Duodenal mucosa (tissue), 2 donors: Measurements from ENCODE around the gene CCL18.
"Not testable (repeated sequence)": the region's sequence is repeated elsewhere in the genome, so short reads cannot be mapped to it uniquely, and the experiment has no call there.

Source experiments
- H3K27ac ChIP-seq: one replicate; pipeline ENCODE4 v1.7.0; 2013; ENCODE audit warnings: low read depth, low read length
- H3K27me3 ChIP-seq, 2 donors: one replicate each; pipeline ENCODE4 v1.7.0; 2013; ENCODE audit warnings: low read length in 2 of 2, control low read depth in 1 of 2; ENCODE audit not compliant: insufficient read depth in 2 of 2, control insufficient read depth in 1 of 2
- H3K36me3 ChIP-seq, 2 donors: one replicate each; pipeline ENCODE4 v1.7.0; 2013; ENCODE audit warnings: low read length in 2 of 2, control low read depth in 1 of 2; ENCODE audit not compliant: insufficient read depth in 2 of 2, control insufficient read depth in 1 of 2
- H3K4me1 ChIP-seq, 2 donors: one replicate each; pipeline ENCODE4 v1.7.0; 2013; ENCODE audit warnings: low read length in 2 of 2, control low read depth in 1 of 2; ENCODE audit not compliant: insufficient read depth in 2 of 2, control insufficient read depth in 1 of 2
- H3K4me3 ChIP-seq, 2 donors: one replicate each; pipeline ENCODE4 v1.7.0; 2013; ENCODE audit warnings: low read length in 2 of 2, low read depth in 1 of 2
- H3K9ac ChIP-seq, 2 donors: one replicate each; pipeline ENCODE4 v1.7.0; 2013; ENCODE audit warnings: low read length in 2 of 2, low read depth in 1 of 2
- H3K9me3 ChIP-seq, 2 donors: one replicate each; pipeline ENCODE4 v1.7.0; 2013; ENCODE audit warnings: low read length in 2 of 2, control low read depth in 1 of 2; ENCODE audit not compliant: control insufficient read depth in 1 of 2

The CCL18 gene

DNA sequence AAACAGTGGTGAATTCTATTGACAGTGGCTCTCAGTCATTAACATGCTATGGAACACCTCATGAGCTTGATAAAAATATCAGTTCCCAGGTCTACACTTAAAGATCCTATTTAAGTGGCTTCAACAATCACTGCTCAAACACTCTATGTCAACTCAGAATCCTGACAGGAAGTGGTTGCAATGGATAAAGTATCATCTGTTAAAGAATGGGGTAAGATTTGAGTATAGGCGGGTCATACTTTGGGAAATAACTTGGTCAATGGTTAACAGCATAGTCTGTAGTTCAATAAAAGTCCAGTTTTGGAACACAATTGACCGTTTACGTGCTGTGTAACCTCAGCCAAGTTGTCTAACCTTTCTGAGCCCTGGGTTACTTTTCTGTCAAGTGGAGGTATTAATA, 23.4 kb downstream of the CCL18 start:
- not testable (repeated sequence) for H3K36me3 ChIP-seq, H3K27ac ChIP-seq, H3K4me3 ChIP-seq, H3K9me3 ChIP-seq, H3K27me3 ChIP-seq, H3K9ac ChIP-seq
- H3K4me1 ChIP-seq: peaks cover 0 to 12% of the 10 kb centered on the region in 2 donors

DNA sequence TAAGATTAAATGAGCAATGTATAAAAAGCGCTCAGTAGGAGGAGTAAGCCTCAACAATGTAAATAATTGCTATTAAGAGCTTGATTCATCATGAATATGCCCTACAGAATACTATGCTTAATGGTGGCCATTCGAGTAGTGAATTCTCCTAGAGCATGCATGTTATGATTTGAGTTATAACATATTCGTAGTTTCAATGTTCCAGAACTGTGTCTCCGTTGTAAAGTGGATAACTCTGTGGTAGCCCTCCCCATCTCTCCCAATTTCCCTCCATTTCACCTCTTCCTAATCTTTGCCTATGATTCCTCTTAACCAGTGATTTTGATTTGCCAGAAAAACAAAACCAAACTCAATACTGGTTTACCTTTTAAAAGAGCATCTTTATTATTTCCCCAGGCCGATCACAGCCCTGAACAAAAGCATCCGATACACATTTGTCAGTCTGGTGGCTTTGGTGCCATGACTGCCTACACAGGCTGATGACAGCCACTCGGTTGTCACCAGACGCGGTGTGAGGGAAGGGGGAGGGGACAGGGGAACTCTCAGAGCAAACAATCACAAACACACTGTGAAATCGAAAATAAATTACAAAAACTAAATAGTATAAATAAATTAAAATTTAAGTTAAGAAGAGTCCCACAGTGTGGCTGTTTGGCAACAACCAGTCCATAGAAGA, 24.0 kb downstream of the CCL18 start:
- H3K4me1 ChIP-seq: peaks cover 0 to 12% of the 10 kb centered on the region in 2 donors
- H3K27me3 ChIP-seq, H3K4me3 ChIP-seq, H3K36me3 ChIP-seq, H3K27ac ChIP-seq, H3K9me3 ChIP-seq, H3K9ac ChIP-seq: not testable (repeated sequence)

DNA sequence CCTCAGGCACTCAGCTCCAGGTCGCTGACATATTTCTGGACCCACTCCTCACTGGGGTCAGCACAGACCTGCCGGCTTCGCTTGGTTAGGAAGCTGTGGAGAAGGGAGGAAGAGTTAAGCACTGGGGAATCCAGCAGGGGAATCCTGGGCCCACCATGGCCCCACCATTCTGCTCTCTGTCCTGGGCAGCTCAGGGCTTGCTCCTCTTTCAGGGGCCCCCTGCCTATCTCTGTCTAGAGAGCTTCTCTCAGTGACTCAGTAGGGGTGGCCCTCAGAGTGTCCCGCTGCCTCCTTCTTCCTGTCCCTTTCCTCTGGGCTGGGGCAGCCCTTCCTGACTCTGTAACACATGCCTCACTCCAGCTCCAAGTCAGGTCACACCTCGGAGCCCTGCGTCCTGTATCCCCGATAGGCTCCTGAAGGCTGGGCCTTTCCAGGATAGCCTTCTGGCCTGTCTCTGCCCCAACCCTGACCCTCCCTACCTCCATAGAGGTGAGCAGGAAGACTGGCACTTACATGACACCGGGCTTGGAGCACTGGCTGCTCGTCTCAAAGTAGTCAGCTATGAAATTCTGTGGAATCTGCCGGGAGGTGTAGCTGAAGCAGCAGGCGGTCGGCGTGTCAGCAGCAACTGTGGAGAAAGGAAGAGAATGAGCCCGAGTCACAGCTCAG, 24.7 kb downstream of the CCL18 start:
- no peaks in the 10 kb centered on the region for H3K36me3 ChIP-seq
- H3K27ac ChIP-seq: no peak overlapping the region
- H3K4me1 ChIP-seq: peaks cover 0 to 12% of the 10 kb centered on the region in 2 donors
- no peak overlapping the region for H3K4me3 ChIP-seq
- no peaks in the 10 kb centered on the region for H3K27me3 ChIP-seq
- H3K9me3 ChIP-seq: no peaks in the 10 kb centered on the region
- no peak overlapping the region for H3K9ac ChIP-seq

DNA sequence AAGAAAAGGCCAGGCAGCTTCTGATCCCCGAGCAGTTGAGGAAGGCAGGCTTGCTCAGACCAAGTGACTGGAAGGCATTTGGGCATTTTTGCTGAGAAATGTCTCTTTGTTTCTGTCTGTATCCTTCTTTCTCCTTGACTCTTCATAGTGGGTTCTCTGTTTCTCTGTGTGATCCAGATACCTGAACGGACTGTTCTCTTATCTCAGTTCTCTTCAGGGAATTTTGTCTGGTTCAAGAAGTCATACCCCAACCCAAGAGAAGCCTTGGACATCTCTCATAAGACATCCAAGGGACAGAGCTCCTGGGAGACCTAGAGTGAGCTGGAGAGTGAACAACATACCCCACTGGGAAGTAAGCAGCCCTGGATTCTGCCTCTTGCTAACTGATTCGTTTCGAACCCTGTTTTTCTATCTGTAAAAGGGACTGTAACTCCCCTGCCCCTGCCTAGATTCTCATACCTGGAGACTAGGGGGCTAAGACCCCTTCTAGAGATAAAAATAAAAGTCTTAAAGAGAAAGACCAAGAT, 25.3 kb downstream of the CCL18 start:
- Histone ChIP-seq H3K36me3 (no peaks in the 10 kb centered on the region), H3K4me3 (no peak overlapping the region), H3K4me1 (peaks cover 0 to 12% of the 10 kb centered on the region in 2 donors), H3K9me3 (no peaks in the 10 kb centered on the region), H3K27me3 (no peaks in the 10 kb centered on the region), H3K27ac (no peak overlapping the region), H3K9ac (no peak overlapping the region)

GRCh38 chr17:36089888-36090836, 26.1 kb downstream of the CCL18 start, which contains the start of gene CCL3:
Gene CCL3, minus strand, starts transcription at chr17:36090143. Its CDS starts 85 bp downstream, at chr17:36090058.
- no peaks in the 10 kb centered on the region for H3K9me3 ChIP-seq
- no peak within 1 kb of the TSS for H3K27ac ChIP-seq
- no peaks in the 10 kb centered on the region for H3K27me3 ChIP-seq
- H3K4me1 ChIP-seq: peaks cover 0 to 12% of the 10 kb centered on the region in 2 donors
- no peaks in the 10 kb centered on the region for H3K36me3 ChIP-seq
- no peak within 1 kb of the TSS for H3K4me3 ChIP-seq
- H3K9ac ChIP-seq: no peak within 1 kb of the TSS

GRCh38 chr17:36092230-36092629, 28.2 kb downstream of the CCL18 start:
- H3K4me3 ChIP-seq: no peak overlapping the region
- H3K9me3 ChIP-seq: no peaks in the 10 kb centered on the region
- no peak overlapping the region for H3K27ac ChIP-seq
- H3K4me1 ChIP-seq: peaks cover 0 to 8% of the 10 kb centered on the region in 2 donors
- H3K9ac ChIP-seq: no peak overlapping the region
- no peaks in the 10 kb centered on the region for H3K36me3 ChIP-seq
- H3K27me3 ChIP-seq: no peaks in the 10 kb centered on the region

DNA sequence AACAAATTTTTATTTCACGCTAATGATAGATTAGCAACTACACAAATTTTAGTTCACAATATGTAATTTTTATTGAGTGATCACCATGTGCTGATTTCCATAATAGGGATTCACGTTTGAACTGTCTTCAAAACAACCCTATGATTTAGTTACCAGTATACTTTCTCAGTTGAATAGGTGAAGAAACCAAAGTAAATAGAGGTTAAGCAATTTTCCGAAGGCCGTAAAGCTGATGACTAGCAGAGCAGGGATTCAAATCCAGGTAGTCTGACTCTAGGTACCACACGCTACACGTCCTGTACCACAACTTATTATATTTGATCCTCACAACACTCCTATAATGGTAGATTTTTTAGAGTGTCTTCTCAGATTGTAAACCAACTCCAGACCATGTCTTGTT, 28.6 kb downstream of the CCL18 start:
- H3K9ac ChIP-seq, H3K27ac ChIP-seq, H3K4me3 ChIP-seq, H3K27me3 ChIP-seq, H3K9me3 ChIP-seq, H3K36me3 ChIP-seq, H3K4me1 ChIP-seq: not testable (repeated sequence)

DNA sequence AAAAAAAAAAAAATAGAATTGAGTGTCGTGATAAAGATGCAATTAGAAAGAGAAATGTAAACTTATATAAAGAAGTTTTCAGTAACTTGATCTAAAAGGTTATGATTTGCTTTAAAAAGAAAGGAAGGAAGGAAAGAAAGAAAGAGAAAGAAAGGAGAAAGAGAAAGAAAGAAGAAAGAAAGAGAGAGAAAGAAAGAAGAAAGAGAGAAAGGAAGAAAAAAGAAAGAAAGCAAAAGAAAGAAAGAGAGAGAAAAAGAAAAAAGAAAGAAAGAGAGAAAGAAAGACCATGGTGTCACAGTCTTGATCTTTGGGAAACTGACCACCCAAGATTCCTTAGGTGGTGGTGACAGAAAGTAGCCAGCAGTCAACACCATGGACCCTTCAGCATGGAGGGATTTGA, 30.2 kb downstream of the CCL18 start:
- Histone ChIP-seq H3K9ac (no peak overlapping the region), H3K4me3 (no peak overlapping the region), H3K9me3 (no peaks in the 10 kb centered on the region), H3K36me3 (no peaks in the 10 kb centered on the region), H3K27me3 (no peaks in the 10 kb centered on the region), H3K27ac (no peak overlapping the region), H3K4me1 (peaks cover 0 to under 1% of the 10 kb centered on the region in 2 donors)

- no peaks in the 10 kb centered on the region for H3K4me1 ChIP-seq
- no peak overlapping the region for H3K9ac ChIP-seq
- H3K4me3 ChIP-seq: no peak overlapping the region
- no peak overlapping the region for H3K27ac ChIP-seq
- H3K36me3 ChIP-seq: no peaks in the 10 kb centered on the region
- H3K27me3 ChIP-seq: no peaks in the 10 kb centered on the region
- no peaks in the 10 kb centered on the region for H3K9me3 ChIP-seq
Measured at GRCh38 chr17:36094746-36095145, 30.7 kb downstream of the CCL18 start.

GRCh38 chr17:36095992-36096391, 31.9 kb downstream of the CCL18 start:
- Histone ChIP-seq H3K4me3 (no peak overlapping the region), H3K4me1 (no peaks in the 10 kb centered on the region), H3K27ac (no peak overlapping the region), H3K27me3 (no peaks in the 10 kb centered on the region), H3K9ac (no peak overlapping the region), H3K9me3 (no peaks in the 10 kb centered on the region), H3K36me3 (no peaks in the 10 kb centered on the region)
